ENCODE data around the gene OMP. TPM values are rescaled to one million over a fixed set of nuclear protein-coding genes. Genes with fewer than 3 reads are reported as not detected.

Gene OMP
- total and polyA plus RNA-seq, 2 of the 13 experiments (the other 11 are each of a cell fraction or from before 2014, with no cell fraction given): not detected

DNA sequence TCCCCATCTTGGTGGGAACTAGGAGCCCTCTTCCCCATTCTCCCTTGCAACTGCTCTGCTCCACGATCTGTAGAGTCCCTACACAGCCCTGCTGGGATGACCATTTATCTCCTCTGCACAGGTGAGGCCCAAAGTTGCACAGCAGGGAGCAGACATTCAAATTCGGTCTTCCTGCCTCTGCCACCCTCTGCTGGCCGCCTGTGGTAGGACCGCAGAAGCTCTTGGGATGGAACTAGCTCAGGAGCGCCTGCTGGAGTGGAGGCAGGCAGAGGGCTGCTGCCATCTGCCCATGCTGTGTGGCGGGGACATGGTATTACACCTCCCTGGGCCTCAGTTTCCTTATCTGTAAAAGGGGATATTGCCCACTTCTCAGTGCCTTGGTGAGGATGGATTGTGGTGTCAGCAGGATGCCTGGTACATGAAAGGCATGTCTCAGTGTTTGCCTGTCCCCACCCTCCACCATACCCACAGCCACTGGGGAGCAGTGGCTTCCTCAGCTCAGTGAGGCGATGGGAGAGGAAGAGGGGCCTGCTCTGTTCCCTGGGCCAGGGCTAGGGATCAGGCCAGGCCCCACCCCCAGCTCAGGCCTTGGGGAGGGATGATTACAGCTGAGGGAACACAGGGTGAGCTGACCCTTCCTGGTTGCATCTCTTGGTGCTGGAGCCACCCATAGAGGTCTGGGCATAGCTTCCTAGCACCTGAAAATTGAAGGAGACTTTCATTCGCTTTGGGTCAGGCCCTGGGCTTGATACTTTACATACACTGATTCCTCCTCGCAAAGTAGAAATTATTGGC, 11.3 kb upstream of the OMP start (continued):
- TF ChIP-seq PRPF4 (IDR thresholded peaks at IDR 0.05; ENCODE audit: low read depth, low read length, poor library complexity, severe bottlenecking): no peak
- TF ChIP-seq ZNF839 (CRISPR knock-in tag; IDR thresholded peaks at IDR 0.05; ENCODE audit: borderline replicate concordance): no peak
- TF ChIP-seq, protein P1, sequence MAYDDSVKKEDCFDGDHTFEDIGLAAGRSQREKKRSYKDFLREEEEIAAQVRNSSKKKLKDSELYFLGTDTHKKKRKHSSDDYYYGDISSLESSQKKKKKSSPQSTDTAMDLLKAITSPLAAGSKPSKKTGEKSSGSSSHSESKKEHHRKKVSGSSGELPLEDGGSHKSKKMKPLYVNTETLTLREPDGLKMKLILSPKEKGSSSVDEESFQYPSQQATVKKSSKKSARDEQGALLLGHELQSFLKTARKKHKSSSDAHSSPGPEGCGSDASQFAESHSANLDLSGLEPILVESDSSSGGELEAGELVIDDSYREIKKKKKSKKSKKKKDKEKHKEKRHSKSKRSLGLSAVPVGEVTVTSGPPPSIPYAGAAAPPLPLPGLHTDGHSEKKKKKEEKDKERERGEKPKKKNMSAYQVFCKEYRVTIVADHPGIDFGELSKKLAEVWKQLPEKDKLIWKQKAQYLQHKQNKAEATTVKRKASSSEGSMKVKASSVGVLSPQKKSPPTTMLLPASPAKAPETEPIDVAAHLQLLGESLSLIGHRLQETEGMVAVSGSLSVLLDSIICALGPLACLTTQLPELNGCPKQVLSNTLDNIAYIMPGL (CRISPR knock-in tag; IDR thresholded peaks at IDR 0.05; ENCODE audit: borderline replicate concordance in 1 of 2, low read depth in 1 of 2): peak; percentile 38 to 62; a peak in 1 of 4 replicates
- TF ChIP-seq, protein P2, sequence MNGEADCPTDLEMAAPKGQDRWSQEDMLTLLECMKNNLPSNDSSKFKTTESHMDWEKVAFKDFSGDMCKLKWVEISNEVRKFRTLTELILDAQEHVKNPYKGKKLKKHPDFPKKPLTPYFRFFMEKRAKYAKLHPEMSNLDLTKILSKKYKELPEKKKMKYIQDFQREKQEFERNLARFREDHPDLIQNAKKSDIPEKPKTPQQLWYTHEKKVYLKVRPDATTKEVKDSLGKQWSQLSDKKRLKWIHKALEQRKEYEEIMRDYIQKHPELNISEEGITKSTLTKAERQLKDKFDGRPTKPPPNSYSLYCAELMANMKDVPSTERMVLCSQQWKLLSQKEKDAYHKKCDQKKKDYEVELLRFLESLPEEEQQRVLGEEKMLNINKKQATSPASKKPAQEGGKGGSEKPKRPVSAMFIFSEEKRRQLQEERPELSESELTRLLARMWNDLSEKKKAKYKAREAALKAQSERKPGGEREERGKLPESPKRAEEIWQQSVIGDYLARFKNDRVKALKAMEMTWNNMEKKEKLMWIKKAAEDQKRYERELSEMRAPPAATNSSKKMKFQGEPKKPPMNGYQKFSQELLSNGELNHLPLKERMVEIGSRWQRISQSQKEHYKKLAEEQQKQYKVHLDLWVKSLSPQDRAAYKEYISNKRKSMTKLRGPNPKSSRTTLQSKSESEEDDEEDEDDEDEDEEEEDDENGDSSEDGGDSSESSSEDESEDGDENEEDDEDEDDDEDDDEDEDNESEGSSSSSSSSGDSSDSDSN (CRISPR knock-in tag; IDR thresholded peaks at IDR 0.05): no peak
- TF ChIP-seq ZBTB7B (CRISPR knock-in tag; IDR thresholded peaks at IDR 0.05): no peak
- no peak for TF ChIP-seq ZNF264 (CRISPR knock-in tag; IDR thresholded peaks at IDR 0.05)
- TF ChIP-seq RELA (CRISPR knock-in tag; IDR thresholded peaks at IDR 0.05): no peak
- TF ChIP-seq ARNT (IDR thresholded peaks at IDR 0.05): no peak
- TF ChIP-seq, protein P3, sequence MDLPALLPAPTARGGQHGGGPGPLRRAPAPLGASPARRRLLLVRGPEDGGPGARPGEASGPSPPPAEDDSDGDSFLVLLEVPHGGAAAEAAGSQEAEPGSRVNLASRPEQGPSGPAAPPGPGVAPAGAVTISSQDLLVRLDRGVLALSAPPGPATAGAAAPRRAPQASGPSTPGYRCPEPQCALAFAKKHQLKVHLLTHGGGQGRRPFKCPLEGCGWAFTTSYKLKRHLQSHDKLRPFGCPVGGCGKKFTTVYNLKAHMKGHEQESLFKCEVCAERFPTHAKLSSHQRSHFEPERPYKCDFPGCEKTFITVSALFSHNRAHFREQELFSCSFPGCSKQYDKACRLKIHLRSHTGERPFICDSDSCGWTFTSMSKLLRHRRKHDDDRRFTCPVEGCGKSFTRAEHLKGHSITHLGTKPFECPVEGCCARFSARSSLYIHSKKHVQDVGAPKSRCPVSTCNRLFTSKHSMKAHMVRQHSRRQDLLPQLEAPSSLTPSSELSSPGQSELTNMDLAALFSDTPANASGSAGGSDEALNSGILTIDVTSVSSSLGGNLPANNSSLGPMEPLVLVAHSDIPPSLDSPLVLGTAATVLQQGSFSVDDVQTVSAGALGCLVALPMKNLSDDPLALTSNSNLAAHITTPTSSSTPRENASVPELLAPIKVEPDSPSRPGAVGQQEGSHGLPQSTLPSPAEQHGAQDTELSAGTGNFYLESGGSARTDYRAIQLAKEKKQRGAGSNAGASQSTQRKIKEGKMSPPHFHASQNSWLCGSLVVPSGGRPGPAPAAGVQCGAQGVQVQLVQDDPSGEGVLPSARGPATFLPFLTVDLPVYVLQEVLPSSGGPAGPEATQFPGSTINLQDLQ (CRISPR knock-in tag; IDR thresholded peaks at IDR 0.05): no peak
- no peak for TF ChIP-seq MTF2 (CRISPR knock-in tag; IDR thresholded peaks at IDR 0.05; ENCODE audit: borderline replicate concordance)
- TF ChIP-seq, protein P4, sequence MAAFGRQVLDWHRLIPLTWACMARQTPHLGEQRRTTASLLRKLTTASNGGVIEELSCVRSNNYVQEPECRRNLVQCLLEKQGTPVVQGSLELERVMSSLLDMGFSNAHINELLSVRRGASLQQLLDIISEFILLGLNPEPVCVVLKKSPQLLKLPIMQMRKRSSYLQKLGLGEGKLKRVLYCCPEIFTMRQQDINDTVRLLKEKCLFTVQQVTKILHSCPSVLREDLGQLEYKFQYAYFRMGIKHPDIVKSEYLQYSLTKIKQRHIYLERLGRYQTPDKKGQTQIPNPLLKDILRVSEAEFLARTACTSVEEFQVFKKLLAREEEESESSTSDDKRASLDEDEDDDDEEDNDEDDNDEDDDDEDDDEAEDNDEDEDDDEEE (CRISPR knock-in tag; IDR thresholded peaks at IDR 0.05): no peak
- no peak for TF ChIP-seq HNRNPH1 (optimal IDR thresholded peaks at IDR 0.05; ENCODE audit: low read depth, low read length)
- no peak for TF ChIP-seq ZNF777 (CRISPR knock-in tag; IDR thresholded peaks at IDR 0.05)
- TF ChIP-seq YY1 (IDR thresholded peaks at IDR 0.05; ENCODE audit: insufficient read depth, insufficient replicate concordance, low read depth, low read length): peak; percentile 42
- TF ChIP-seq TAF1 (CRISPR knock-in tag; IDR thresholded peaks at IDR 0.05): no peak
- 0 out of 2 replicates have a peak, but pooled peaks have one; percentile 45 for TF ChIP-seq SRY (CRISPR knock-in tag; IDR thresholded peaks at IDR 0.05)
- TF ChIP-seq TP53 (CRISPR knock-in tag; conservative IDR thresholded peaks at IDR 0.05): no peak
- TF ChIP-seq NPAS2 (CRISPR knock-in tag; IDR thresholded peaks at IDR 0.05; ENCODE audit: borderline replicate concordance): no peak
- no peak for TF ChIP-seq NFIC (IDR thresholded peaks at IDR 0.05; ENCODE audit: low read length)
- peak; percentile 95 for TF ChIP-seq ZNF768 (CRISPR knock-in tag; IDR thresholded peaks at IDR 0.05)
- no peak for TF ChIP-seq ZNF282 (IDR thresholded peaks at IDR 0.05; ENCODE audit: partially characterized antibody)
- no peak for TF ChIP-seq MED13 (CRISPR knock-in tag; IDR thresholded peaks at IDR 0.05)
- TF ChIP-seq ZNF44 (CRISPR knock-in tag; IDR thresholded peaks at IDR 0.05): no peak

All from HepG2 (cell line).